Endothelial cell of umbilical vein (primary cell): ENCODE measurements around the gene GSTO2. TPM values are rescaled to one million over a fixed set of nuclear protein-coding genes. Genes with fewer than 3 reads are reported as not detected.

Experiments
- BruUV-seq: library from RNA; stranded (reverse); fragments of 400-500 nt; replicated peaks from 2 replicates; lab custom pipeline; 2021; lab: Mats Ljungman, UMichigan
- CTCF ChIA-PET: fragments of 300-600, 350-600 bp; sonication (Branson Sonifier 250); formaldehyde crosslinking; loops from one replicate; lab custom pipeline; 2021; ENCODE audit warnings: antibody characterized with exemption, inconsistent platforms; lab: Charles Lee
- POLR2A ChIA-PET: fragments of 300-600, 350-600 bp; sonication (Branson Sonifier 250); formaldehyde crosslinking; loops from one replicate; lab custom pipeline; 2021; ENCODE audit warnings: antibody characterized with exemption, inconsistent platforms; lab: Charles Lee
- DNase-seq: peaks from one replicate; pipeline ENCODE4 v3.0.0-alpha.2; 2011; ENCODE audit warnings: low read depth, low spot score
- FAIRE-seq: peaks from 2 replicates; lab custom pipeline; 2011; peaks lifted over from hg19 to GRCh38; lab: Jason Lieb, UNC
- H2AFZ ChIP-seq: 2 replicates; pipeline ENCODE4 v1.6.0; 2012; ENCODE audit warnings: low read depth, low read length, control low read depth, inconsistent platforms
- H3K27ac ChIP-seq: 2 replicates; pipeline ENCODE4 v1.5.1; 2011; ENCODE audit warnings: low read depth, mild to moderate bottlenecking, control low read depth, low read length, moderate library complexity; ENCODE audit not compliant: insufficient read depth
- H3K27me3 ChIP-seq, 2 experiments: 2 replicates each; pipeline versions ENCODE4 v1.6.0 to v1.6.1; 2011; ENCODE audit warnings: low read length in 2 of 2, mixed read lengths in 1 of 2; ENCODE audit not compliant: control insufficient read depth in 2 of 2, insufficient read depth in 2 of 2
- H3K36me3 ChIP-seq, 2 experiments: 2 replicates in 1 of 2; 3 replicates in 1 of 2; pipeline ENCODE4 v1.5.1; 2011; ENCODE audit warnings: low read length in 2 of 2, mild to moderate bottlenecking in 1 of 2, moderate library complexity in 1 of 2; ENCODE audit not compliant: control insufficient read depth in 2 of 2, insufficient read depth in 2 of 2; ENCODE audit errors: extremely low read depth in 1 of 2
- H3K4me1 ChIP-seq: 3 replicates; pipeline ENCODE4 v1.5.1; 2011; ENCODE audit warnings: mild to moderate bottlenecking, low read length; ENCODE audit not compliant: control insufficient read depth, insufficient read depth; ENCODE audit errors: extremely low read depth
- H3K4me2 ChIP-seq: 2 replicates; pipeline ENCODE4 v1.6.1; 2011; ENCODE audit warnings: low read length, control low read depth, mixed read lengths; ENCODE audit not compliant: insufficient read depth
- H3K4me3 ChIP-seq, 3 experiments: fragments of 200-600 bp in 1 of 3; sonication (generic), shearing (Covaris generic) in 1 of 3; replicated peaks in 1 of 3; 2 replicates each; pipeline ENCODE4 v1.5.1; 2011 to 2016; ENCODE audit warnings: control low read depth in 3 of 3, low read length in 3 of 3, mild to moderate bottlenecking in 2 of 3, inconsistent platforms in 1 of 3, low read depth in 1 of 3, moderate library complexity in 1 of 3; ENCODE audit not compliant: insufficient read depth in 1 of 3
- H3K79me2 ChIP-seq: 2 replicates; pipeline ENCODE4 v1.6.0; 2012; ENCODE audit warnings: low read length, inconsistent platforms; ENCODE audit not compliant: control insufficient read depth, insufficient read depth
- H3K9ac ChIP-seq: replicated peaks from 2 replicates; pipeline ENCODE3; 2011; ENCODE audit warnings: low read length, control low read depth; ENCODE audit not compliant: insufficient read depth; ENCODE audit errors: extremely low read depth
- H3K9me1 ChIP-seq: replicated peaks from 3 replicates; pipeline ENCODE4 v1.6.0; 2011; ENCODE audit warnings: mild to moderate bottlenecking, low read length; ENCODE audit not compliant: control insufficient read depth, insufficient read depth; ENCODE audit errors: extremely low read depth
- H3K9me3 ChIP-seq: replicated peaks from 2 replicates; pipeline ENCODE4 v1.5.1; 2012; ENCODE audit warnings: low read length, inconsistent platforms; ENCODE audit not compliant: control insufficient read depth, insufficient read depth
- H4K20me1 ChIP-seq: replicated peaks from 2 replicates; pipeline ENCODE3; 2011; ENCODE audit warnings: mild to moderate bottlenecking, low read length; ENCODE audit not compliant: control insufficient read depth, insufficient read depth; ENCODE audit errors: extremely low read depth
- EZH2 ChIP-seq: IDR thresholded peaks from 2 replicates; pipeline ENCODE4 v1.6.1; 2012; ENCODE audit warnings: borderline replicate concordance, low read depth, mild to moderate bottlenecking, moderate library complexity, low read length, inconsistent platforms; ENCODE audit not compliant: severe bottlenecking
- FOS ChIP-seq: IDR thresholded peaks from 2 replicates; pipeline ENCODE4 v1.6.1; 2011; ENCODE audit warnings: mild to moderate bottlenecking, low read length, moderate library complexity, borderline replicate concordance; ENCODE audit not compliant: insufficient read depth
- GATA2 ChIP-seq: IDR thresholded peaks from 2 replicates; pipeline ENCODE4 v1.7.0; 2011; ENCODE audit warnings: low read depth, mild to moderate bottlenecking, moderate library complexity, mixed read lengths, low read length; ENCODE audit not compliant: insufficient read length, insufficient read depth
- JUN ChIP-seq: IDR thresholded peaks from 2 replicates; pipeline ENCODE4 v1.6.1; 2011; ENCODE audit warnings: borderline replicate concordance, low read depth; ENCODE audit not compliant: insufficient read length, insufficient read depth
- POLR2A ChIP-seq: IDR thresholded peaks from 2 replicates; pipeline ENCODE4 v1.6.1; 2012; ENCODE audit warnings: low read depth, mild to moderate bottlenecking, control low read depth, low read length
- POLR2AphosphoS5 ChIP-seq: IDR thresholded peaks from 2 replicates; pipeline ENCODE4 v1.6.1; 2012; ENCODE audit warnings: low read depth, mild to moderate bottlenecking, control low read depth, low read length, moderate library complexity; ENCODE audit not compliant: insufficient read depth
- dilution Hi-C: fragments of 300-500 bp; cut with MboI; formaldehyde crosslinking; loops from one replicate; pipeline ENCODE4 v1.15.0; 2019; ENCODE audit warnings: low sequenced_read_pairs; ENCODE audit not compliant: extremely low pct_ligation_motif_present
- intact Hi-C: fragments of 100-400 bp; cut with micrococcal nuclease; formaldehyde crosslinking; loops from one replicate; pipeline ENCODE4 v1.10.0; 2022
- polyA plus RNA-seq, 4 experiments: library from polyadenylated mRNA; depleted of rRNA in 3 of 4; stranded (reverse) in 3 of 4; unstranded in 1 of 4; fragments of >200 nt; gene quantifications; 2 replicates each; pipeline versions ENCODE4 v1.2.1 to v1.2.3, GENCODE V29; 2011 to 2012; ENCODE audit warnings: missing spikeins in 1 of 4
- total RNA-seq: library from RNA; stranded (reverse); gene quantifications from 2 replicates; pipeline ENCODE4 v1.2.3, GENCODE V29; 2021
- TF ChIP-seq, protein P1 (sequence below): IDR thresholded peaks from 2 replicates; pipeline ENCODE4 v1.6.1; 2011; ENCODE audit not compliant: insufficient read depth, insufficient read length

Gene GSTO2
- total and polyA plus RNA-seq, 2 donors (not counting 3 experiments of a cell fraction or from before 2014, with no cell fraction given), result 0.84 to 1.4 TPM

GRCh38 chr10:104329735-104330134 lies 60.8 kb downstream of the GSTO2 start:
- peak overlapping the region; percentile 71 for H3K4me2 ChIP-seq
- TF ChIP-seq JUN, result no peak
- TF ChIP-seq POLR2AphosphoS5, result no peak
- no peak for TF ChIP-seq GATA2
- no peak for TF ChIP-seq POLR2A
- no peak for TF ChIP-seq EZH2
- TF ChIP-seq, protein P1, sequence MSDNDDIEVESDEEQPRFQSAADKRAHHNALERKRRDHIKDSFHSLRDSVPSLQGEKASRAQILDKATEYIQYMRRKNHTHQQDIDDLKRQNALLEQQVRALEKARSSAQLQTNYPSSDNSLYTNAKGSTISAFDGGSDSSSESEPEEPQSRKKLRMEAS, result no peak
- TF ChIP-seq FOS, result no peak
- H3K79me2 ChIP-seq, result peaks cover 88% of the 10 kb centered on the region
- H3K36me3 ChIP-seq, result peaks cover 0 to 2% of the 10 kb centered on the region in 2 experiments
- FAIRE-seq (no peak), DNase-seq (no peak)
- H3K9ac ChIP-seq, result peak overlapping the region; percentile 89
- no peaks in the 10 kb centered on the region for H3K9me1 ChIP-seq
- peak overlapping the region; percentile 96 for H3K27ac ChIP-seq
- ChIA-PET POLR2A (interaction anchor here (0.8 to 1.5 kb wide), 2 partner anchors 8 to 10 kb away, joined by 3 to 10 read pairs; partner anchors contain the start of gene ITPRIP), CTCF (interaction anchor here (0.9 to 3.9 kb wide), 6 partner anchors 8 to 38 kb away, joined by 3 to 33 read pairs (median 5); partner anchors contain the start of gene CFAP58)
- H4K20me1 ChIP-seq, result no peaks in the 10 kb centered on the region
- peaks cover 87% of the 10 kb centered on the region for H3K4me1 ChIP-seq
- intact Hi-C loops (loop anchor here (2.0 to 10.0 kb wide), 3 partner anchors 13 to 425 kb away; no protein-coding TSS in a partner anchor), dilution Hi-C loops (no loop called here)
- no peaks in the 10 kb centered on the region for H3K9me3 ChIP-seq
- no peaks in the 10 kb centered on the region for H3K27me3 ChIP-seq
- H3K4me3 ChIP-seq, result no peak overlapping the region
- H2AFZ ChIP-seq, result no peak overlapping the region
- BruUV-seq, result TSS peak; percentile 33
